Measurements from ENCODE around the gene CELF1. TPM values are rescaled to one million over a fixed set of nuclear protein-coding genes. Genes with fewer than 3 reads are reported as not detected.

Gene CELF1
- total and polyA plus RNA-seq, 9 of the 15 experiments (the other 6 are each of a cell fraction or from before 2014, with no cell fraction given) = 11.3 to 142 (median 77.4) TPM

DNA sequence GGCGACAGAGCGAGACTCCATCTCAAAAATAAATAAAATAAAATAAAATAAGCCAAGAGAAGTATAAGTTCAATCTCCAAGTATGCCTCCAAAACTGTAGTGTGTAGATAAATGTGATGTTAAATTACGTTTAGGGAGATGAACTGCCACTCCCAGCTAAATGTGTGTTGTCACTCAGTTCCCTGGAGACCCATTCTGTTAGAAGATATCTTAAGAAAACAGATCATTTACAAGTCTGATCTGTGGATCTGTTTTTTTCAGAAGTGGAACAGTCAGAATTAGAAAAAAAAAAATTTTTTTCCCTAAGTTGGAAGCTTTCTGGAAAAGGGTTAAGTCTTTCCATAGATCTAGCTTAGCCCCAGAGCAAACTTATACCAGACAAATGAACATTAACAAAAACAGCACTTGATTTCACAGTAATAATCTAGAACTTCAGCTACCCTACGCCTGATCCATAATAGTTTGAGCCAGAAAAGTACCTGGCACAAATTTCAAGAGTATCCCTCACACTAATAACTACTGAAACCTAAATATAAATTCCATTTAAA is 18.2 kb downstream of the CELF1 start (continued):
- TF ChIP-seq RFX1 (IDR thresholded peaks at IDR 0.05) (peak; percentile 30; the same call in 1 of the 2 replicates), TEAD2 (tag; IDR thresholded peaks at IDR 0.05) (no peak), PTRF (tag; IDR thresholded peaks at IDR 0.05) (no peak), MTA2 (IDR thresholded peaks at IDR 0.05; ENCODE audit: low read depth) (no peak), TAL1 (IDR thresholded peaks at IDR 0.05) (no peak)
- TF ChIP-seq, protein P1, sequence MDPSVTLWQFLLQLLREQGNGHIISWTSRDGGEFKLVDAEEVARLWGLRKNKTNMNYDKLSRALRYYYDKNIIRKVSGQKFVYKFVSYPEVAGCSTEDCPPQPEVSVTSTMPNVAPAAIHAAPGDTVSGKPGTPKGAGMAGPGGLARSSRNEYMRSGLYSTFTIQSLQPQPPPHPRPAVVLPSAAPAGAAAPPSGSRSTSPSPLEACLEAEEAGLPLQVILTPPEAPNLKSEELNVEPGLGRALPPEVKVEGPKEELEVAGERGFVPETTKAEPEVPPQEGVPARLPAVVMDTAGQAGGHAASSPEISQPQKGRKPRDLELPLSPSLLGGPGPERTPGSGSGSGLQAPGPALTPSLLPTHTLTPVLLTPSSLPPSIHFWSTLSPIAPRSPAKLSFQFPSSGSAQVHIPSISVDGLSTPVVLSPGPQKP (CRISPR knock-in tag; IDR thresholded peaks at IDR 0.05) = no peak
- TF ChIP-seq, protein P2, sequence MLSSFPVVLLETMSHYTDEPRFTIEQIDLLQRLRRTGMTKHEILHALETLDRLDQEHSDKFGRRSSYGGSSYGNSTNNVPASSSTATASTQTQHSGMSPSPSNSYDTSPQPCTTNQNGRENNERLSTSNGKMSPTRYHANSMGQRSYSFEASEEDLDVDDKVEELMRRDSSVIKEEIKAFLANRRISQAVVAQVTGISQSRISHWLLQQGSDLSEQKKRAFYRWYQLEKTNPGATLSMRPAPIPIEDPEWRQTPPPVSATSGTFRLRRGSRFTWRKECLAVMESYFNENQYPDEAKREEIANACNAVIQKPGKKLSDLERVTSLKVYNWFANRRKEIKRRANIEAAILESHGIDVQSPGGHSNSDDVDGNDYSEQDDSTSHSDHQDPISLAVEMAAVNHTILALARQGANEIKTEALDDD (IDR thresholded peaks at IDR 0.05) = no peak
- TF ChIP-seq, protein P3, sequence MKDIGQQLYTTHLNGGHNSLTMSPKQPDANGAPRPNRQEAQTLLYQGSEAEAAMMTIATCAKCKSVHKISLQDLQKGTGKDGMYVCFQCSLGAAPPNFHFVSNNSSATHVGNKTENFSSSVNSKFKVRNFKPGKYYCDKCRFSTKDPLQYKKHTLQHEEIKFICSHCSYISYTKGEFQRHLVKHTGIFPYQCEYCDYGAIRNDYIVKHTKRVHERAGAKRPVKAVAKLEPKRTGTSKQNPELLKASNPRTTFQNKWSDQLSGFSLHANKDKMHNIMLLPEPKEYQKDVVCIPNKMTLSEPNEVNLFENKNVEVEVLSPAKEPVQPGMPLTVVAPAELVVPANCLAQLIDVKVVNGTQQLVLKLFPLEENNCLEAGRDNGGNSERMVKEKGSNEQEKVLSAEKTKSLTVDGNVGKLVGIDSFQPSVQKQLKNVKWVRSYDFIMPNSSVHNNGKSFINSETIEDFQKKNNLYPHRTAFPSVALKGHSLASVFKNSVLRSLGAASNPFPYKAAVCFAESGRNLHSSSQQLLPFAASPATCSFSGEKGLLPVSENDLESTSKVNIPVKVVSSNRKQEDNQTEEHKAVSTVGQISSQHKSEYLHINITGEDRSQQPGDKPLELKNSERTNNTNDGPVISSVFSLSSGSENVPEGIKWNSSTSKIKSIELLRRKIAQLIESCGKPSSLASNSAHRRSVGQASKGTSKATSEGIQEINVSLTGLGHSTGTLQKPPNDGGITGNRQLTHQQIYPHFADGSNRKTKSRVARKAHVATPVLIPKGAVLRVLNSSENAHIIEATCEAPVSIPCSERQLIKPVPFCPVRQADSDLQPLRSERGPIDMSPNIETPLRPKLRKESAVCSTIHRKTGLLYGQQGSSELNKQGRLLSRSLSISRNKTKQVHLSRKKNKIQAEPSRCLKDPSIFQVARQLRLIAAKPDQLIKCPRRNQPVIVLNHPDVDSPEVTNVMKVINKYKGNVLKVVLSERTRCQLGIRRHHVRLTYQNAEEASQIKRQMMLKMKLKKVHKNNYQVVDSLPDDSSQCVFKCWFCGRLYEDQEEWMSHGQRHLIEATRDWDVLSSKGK (CRISPR knock-in tag; IDR thresholded peaks at IDR 0.05) = no peak
